BE2C (cell line): ENCODE data around the gene PRSS56.

ENCODE experiments used
- DNase-seq: peaks from one replicate; pipeline ENCODE4 v3.0.0-alpha.2; 2020
- H3K27me3 ChIP-seq: fragments of 250-450 bp; sonication (Bioruptor Pico); 2 replicates; pipeline ENCODE4 v1.5.1; 2020; ENCODE audit warnings: mild to moderate bottlenecking
- H3K36me3 ChIP-seq: fragments of 250-450 bp; sonication (Bioruptor Pico); 2 replicates; pipeline ENCODE4 v1.5.1; 2020; ENCODE audit warnings: mild to moderate bottlenecking
- H3K4me1 ChIP-seq: fragments of 250-450 bp; sonication (Bioruptor Pico); 2 replicates; pipeline ENCODE4 v1.5.1; 2020
- H3K4me3 ChIP-seq: 2 replicates; pipeline ENCODE4 v1.5.1; 2011; ENCODE audit warnings: low read depth, low read length
- H3K9me3 ChIP-seq: fragments of 250-450 bp; sonication (Bioruptor Pico); 2 replicates; pipeline ENCODE4 v1.5.1; 2020
- TF ChIP-seq, protein P1 (sequence below): IDR thresholded peaks from 2 replicates; pipeline ENCODE4 v1.5.1; 2012; ENCODE audit warnings: mild to moderate bottlenecking, low read depth, low read length

The PRSS56 gene

DNA sequence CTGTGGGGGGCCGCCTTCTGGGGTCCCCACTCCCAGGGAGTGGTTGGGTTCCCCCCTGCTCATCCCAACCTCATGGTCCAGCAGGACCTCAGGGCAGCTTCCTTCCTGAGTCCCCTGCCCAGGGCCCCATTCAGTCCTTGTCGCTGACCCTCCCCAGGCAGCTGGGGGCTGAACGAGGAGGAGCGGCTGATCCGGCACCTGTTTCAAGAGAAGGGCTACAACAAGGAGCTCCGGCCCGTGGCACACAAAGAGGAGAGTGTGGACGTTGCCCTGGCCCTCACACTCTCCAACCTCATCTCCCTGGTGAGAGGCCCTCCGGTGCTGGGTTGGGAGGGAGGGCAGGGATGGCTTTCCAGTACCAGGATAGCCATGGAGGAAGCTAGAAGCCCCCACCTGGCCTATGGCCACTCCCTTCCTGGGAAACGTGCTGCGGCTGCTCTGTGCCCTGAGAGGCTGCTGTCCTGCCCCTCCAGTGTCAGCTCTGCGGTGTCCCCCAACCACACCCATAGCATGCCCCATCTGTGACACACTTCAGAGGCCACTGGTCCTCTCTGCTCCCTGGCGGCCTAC lies 6.3 kb downstream of the PRSS56 start:
- Histone ChIP-seq H3K9me3 (no peaks in the 10 kb centered on the region), H3K4me1 (peaks cover 6% of the 10 kb centered on the region), H3K4me3 (no peak overlapping the region), H3K36me3 (no peaks in the 10 kb centered on the region), H3K27me3 (peaks cover 21% of the 10 kb centered on the region)
- TF ChIP-seq, protein P1, sequence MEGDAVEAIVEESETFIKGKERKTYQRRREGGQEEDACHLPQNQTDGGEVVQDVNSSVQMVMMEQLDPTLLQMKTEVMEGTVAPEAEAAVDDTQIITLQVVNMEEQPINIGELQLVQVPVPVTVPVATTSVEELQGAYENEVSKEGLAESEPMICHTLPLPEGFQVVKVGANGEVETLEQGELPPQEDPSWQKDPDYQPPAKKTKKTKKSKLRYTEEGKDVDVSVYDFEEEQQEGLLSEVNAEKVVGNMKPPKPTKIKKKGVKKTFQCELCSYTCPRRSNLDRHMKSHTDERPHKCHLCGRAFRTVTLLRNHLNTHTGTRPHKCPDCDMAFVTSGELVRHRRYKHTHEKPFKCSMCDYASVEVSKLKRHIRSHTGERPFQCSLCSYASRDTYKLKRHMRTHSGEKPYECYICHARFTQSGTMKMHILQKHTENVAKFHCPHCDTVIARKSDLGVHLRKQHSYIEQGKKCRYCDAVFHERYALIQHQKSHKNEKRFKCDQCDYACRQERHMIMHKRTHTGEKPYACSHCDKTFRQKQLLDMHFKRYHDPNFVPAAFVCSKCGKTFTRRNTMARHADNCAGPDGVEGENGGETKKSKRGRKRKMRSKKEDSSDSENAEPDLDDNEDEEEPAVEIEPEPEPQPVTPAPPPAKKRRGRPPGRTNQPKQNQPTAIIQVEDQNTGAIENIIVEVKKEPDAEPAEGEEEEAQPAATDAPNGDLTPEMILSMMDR = no peak
- DNase-seq = no peak

DNA sequence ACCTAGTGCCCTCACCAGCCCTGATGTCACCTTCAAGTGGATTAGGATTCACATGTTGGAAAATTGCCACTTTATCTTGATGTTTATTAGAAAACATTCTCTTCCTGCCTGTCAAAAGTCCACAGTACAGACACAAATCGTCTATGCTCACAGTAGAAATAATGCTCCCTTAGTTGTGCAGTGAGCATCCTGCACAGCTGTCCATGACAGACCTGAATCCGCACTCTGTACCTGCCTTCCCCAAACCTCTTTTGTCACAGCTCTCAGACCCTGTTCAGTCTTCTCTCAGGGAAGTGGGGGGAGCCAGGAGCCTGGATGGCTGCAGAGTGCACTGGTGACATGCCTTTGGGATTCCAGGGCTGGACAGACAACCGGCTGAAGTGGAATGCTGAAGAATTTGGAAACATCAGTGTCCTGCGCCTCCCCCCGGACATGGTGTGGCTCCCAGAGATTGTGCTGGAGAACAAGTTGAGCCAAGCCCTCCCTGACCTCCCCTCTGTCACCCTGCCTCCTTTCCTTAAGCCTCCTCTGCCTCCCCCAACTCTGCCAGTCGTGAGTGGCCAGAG lies 7.8 kb downstream of the PRSS56 start:
- TF ChIP-seq, protein P1 = no peak
- Histone ChIP-seq H3K9me3 (no peaks in the 10 kb centered on the region), H3K4me1 (peaks cover 10% of the 10 kb centered on the region), H3K36me3 (no peaks in the 10 kb centered on the region), H3K27me3 (peaks cover 13% of the 10 kb centered on the region), H3K4me3 (no peak overlapping the region)
- no peak for DNase-seq

DNA sequence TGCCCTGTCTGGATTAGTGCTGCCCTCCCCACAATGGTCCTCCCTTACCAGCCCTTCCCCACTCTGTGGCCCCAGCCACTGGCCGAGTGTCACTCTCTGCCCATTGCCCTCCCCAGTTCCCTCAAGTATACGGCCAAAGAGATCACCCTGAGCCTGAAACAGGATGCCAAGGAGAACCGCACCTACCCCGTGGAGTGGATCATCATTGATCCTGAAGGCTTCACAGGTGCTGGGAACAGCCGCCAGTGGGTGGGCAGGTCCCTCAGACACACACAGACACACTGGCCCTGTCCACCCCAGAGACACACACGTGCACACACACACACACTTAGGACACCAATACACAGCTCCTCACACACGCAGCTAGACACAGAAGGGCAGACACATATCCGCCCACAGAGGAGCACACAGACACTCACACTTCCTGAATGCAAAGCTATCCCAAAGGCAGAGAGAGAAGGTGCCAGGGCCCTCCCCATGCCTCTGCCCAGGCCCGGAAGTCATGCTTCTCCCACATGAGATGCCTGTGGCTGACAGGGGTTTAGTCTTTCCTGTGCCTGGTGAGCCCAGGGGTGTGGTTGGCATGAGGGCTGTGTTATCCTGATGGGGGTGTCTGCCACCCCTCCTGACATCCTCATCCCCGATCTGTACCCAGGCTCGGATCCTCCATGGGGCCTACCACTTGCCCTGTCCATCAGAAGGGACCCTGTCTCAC lies 8.7 kb downstream of the PRSS56 start:
- H3K4me1 ChIP-seq = peaks cover 13% of the 10 kb centered on the region
- no peak for DNase-seq
- H3K36me3 ChIP-seq = no peaks in the 10 kb centered on the region
- TF ChIP-seq, protein P1 = no peak
- peaks cover 4% of the 10 kb centered on the region for H3K27me3 ChIP-seq
- no peak overlapping the region for H3K4me3 ChIP-seq
- no peaks in the 10 kb centered on the region for H3K9me3 ChIP-seq

DNA sequence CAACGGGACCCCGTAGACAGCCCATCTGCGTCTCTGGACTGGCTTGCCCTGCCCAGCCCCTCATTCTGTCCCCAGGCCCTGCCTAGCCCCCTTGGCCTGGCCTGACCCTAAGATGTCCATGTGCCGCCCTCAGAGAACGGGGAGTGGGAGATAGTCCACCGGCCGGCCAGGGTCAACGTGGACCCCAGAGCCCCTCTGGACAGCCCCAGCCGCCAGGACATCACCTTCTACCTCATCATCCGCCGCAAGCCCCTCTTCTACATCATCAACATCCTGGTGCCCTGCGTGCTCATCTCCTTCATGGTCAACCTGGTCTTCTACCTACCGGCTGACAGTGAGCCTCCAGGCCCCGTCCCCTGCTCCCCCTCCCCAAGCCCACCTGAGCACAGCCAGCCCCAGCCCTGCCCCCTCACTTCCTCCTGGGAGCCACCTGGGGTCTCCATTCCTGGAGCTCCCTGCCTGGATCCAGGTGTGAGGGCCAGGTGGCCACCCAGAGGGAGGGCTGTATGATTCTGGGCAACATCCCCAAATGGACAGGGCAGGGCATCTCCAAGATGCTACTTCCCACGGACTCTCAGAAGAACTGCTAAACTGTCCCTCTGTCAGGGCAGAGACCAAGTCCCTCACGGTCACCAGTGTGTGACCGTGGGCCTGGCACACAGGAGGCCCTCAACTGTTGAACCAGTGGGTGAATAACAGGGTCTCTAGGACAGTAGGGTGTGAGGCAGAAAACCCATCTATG lies 9.8 kb downstream of the PRSS56 start:
- Histone ChIP-seq H3K36me3 (no peaks in the 10 kb centered on the region), H3K4me3 (no peak overlapping the region), H3K27me3 (no peaks in the 10 kb centered on the region), H3K9me3 (no peaks in the 10 kb centered on the region), H3K4me1 (peaks cover 13% of the 10 kb centered on the region)
- DNase-seq = no peak
- TF ChIP-seq, protein P1 = no peak

DNA sequence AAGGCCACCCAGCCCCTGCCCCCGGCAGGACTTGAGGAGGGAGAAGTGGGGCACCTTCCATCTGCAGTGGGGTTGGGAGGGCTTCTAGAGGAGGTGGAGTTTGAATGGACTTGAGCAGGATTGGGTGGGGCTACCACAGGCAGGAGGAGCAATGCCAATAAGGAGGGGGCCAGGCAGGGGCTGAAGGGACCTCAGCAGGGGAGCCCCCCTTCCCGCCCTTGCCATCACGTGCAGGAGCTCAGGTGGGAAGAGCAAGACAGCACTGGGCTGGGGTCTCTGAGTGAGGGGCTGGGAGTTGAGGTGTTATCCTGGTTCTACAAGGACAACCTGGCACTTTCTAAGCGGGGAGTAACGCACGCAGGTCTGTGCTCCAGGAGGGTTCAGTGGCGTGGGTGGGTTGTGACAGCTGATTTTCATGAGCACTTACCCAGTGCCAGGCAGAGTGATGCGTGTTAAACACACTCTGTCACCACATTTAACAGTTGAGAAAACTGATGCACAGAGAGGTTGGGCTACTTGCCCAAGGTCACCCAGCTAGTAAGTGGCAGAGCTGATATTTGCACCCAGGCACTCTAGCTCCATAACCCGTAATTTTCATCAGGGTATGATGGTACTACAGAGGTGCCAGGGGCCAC lies 10.6 kb downstream of the PRSS56 start:
- TF ChIP-seq, protein P1 = no peak
- peaks cover 7% of the 10 kb centered on the region for H3K4me1 ChIP-seq
- H3K9me3 ChIP-seq = no peaks in the 10 kb centered on the region
- no peak for DNase-seq
- no peaks in the 10 kb centered on the region for H3K36me3 ChIP-seq
- H3K4me3 ChIP-seq = no peak overlapping the region
- no peaks in the 10 kb centered on the region for H3K27me3 ChIP-seq
